GM10248 (cell line): Measurements from ENCODE around the gene ZDHHC19.
"Not testable (repeated sequence)": the region's sequence is repeated elsewhere in the genome, so short reads cannot be mapped to it uniquely, and the experiment has no call there.

Source experiments
- CTCF ChIA-PET: fragments of 300-600 bp; sonication (Branson Sonifier 250); formaldehyde crosslinking; extraction: SDS; loops from one replicate; lab custom pipeline; 2021; ENCODE audit warnings: antibody characterized with exemption; lab: Yijun Ruan, JAX
- POLR2A ChIA-PET: fragments of 350-650 bp; sonication (Branson Sonifier 250); formaldehyde crosslinking; extraction: SDS; loops from one replicate; lab custom pipeline; 2020; ENCODE audit warnings: antibody characterized with exemption; lab: Yijun Ruan, JAX
- DNase-seq: peaks from one replicate; pipeline ENCODE4 v3.0.0; 2012; ENCODE audit errors: extremely low spot score
- TF ChIP-seq, protein P1 (sequence below): IDR thresholded peaks from 2 replicates; pipeline ENCODE4 v1.5.1; 2012; ENCODE audit warnings: mild to moderate bottlenecking, low read depth; ENCODE audit errors: extremely low read depth, missing control alignments, control extremely low read depth

Gene ZDHHC19

DNA sequence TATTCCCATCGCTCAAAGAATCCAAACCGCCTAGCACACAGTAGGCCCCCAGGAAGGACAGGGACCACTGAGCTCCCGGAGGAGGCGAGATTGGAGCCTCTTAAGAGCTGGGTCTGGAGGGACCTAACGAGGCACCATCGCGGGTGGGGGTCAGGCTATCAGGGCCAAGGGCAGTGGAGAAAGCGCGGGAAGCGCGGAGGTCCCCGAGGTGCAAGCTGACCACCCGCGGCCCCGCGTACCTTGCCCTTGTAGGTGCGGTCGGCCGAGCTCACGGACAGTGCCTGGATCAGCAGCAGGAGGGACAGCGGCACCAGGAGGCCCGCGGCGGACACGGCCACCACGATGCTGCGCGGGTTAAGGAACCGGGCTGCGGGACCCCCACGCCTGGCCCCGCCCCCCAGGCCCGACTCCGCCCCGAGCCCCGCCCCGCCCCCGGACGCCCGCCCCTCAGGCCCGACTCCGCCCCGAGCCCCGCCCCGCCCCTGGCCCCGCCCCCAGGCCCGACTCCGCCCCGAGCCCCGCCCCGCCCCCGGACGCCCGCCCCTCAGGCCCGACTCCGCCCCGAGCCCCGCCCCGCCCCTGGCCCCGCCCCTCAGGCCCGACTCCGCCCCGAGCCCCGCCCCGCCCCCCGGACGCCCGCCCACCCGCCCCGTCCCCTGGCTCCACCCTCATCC, 3.9 kb downstream of the ZDHHC19 start:
- ChIA-PET POLR2A (interaction anchor here (0.6 kb wide), 1 partner anchor 131 kb away, joined by 3 read pairs; no protein-coding TSS in a partner anchor), CTCF (interaction anchor here (0.9 to 1.6 kb wide), 5 partner anchors 8 to 181 kb away, joined by 3 to 6 read pairs (median 3); no protein-coding TSS in a partner anchor)
- TF ChIP-seq, protein P1, sequence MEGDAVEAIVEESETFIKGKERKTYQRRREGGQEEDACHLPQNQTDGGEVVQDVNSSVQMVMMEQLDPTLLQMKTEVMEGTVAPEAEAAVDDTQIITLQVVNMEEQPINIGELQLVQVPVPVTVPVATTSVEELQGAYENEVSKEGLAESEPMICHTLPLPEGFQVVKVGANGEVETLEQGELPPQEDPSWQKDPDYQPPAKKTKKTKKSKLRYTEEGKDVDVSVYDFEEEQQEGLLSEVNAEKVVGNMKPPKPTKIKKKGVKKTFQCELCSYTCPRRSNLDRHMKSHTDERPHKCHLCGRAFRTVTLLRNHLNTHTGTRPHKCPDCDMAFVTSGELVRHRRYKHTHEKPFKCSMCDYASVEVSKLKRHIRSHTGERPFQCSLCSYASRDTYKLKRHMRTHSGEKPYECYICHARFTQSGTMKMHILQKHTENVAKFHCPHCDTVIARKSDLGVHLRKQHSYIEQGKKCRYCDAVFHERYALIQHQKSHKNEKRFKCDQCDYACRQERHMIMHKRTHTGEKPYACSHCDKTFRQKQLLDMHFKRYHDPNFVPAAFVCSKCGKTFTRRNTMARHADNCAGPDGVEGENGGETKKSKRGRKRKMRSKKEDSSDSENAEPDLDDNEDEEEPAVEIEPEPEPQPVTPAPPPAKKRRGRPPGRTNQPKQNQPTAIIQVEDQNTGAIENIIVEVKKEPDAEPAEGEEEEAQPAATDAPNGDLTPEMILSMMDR = no peak
- no peak for DNase-seq

DNA sequence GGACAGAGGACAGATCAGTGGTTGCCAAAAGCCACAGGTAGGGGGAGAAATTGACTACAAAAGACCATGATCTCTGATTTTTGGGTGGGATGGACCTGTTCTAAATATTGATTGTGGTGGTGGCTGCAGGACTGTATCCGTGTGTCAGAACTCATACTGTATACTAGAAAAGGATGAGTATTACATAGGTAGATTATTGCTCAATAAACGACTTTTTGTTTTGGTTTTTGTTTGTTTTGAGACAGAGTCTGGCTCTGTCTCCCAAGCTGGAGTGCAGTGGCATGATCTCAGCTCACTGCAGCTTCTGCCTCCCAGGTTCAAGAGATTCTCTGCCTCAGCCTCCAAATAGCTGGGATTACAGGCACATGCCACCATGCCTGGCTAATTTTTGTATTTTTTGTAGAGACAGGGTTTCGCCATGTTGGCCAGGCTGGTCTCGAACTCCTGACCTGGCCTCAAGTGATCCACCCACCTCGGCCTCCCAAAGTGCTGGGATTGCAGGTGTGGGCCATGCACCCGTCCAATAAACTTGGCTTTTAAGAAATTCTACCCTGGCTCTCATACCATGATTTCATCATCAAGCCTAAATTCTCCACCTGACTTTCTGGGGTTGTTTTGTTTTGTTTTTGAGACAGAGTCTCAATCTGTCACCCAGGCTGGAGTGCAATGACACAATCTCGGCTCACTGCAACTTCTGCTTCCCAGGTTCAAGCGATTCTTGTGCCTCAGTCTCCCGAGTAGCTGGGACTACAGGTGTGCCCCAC, 5.6 kb downstream of the ZDHHC19 start:
- POLR2A ChIA-PET, DNase-seq: not testable (repeated sequence)
- CTCF ChIA-PET = interaction anchor here (0.7 to 1.6 kb wide), 3 partner anchors 9 to 179 kb away, joined by 3 to 7 read pairs (median 4); no protein-coding TSS in a partner anchor

DNA sequence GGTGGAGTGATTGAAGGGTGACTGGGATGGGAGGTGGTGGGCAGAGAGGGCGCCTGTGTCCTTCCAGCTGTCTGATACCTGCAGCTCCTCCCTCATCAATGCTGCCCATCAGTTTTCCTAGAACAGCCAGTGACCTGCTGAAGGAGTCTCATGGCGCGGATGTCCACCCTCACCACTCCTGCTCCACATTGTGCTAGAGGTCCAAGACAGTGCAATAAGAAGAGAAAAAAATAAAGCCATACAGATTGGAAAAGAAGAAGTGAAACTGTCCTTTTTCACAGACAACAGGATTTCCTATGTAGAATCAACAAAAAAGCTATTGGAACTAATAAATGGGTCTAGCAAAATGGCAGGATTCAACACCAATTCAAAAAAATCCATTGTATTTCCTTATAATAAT, 7.4 kb downstream of the ZDHHC19 start:
- CTCF ChIA-PET = interaction anchor here (1.1 to 2.0 kb wide), 5 partner anchors 12 to 181 kb away, joined by 3 to 7 read pairs (median 3); no protein-coding TSS in a partner anchor
- POLR2A ChIA-PET = no interaction called here
- no peak for DNase-seq
- TF ChIP-seq, protein P1 = no peak

DNA sequence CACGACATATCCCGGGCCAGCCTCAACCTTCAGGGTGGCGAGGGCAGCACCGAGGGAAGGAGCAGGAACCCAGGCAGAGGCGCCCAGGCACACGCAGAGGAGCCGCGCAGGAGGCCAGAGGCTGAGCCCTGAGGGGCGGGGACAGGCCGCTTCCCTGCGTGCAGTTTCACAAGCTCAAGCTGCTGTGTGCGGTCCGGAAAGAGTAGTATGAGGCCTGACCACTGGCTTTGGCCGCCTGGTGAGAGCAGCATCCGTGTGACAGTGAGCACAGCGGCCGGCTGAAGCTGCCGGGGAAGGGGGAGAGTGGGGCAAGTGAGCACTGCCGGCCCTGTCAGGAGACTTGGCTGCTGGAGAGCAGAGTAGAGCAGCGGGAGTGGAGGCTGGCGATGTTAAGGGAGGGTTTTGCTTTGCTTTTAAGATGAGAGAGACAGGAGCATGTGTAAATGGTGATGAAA, 8.7 kb downstream of the ZDHHC19 start:
- peak; percentile 76 for DNase-seq
- ChIA-PET CTCF (interaction anchor here (1.3 to 12.2 kb wide), 4 partner anchors 11 to 180 kb away, joined by 3 to 195 read pairs (median 5); no protein-coding TSS in a partner anchor), POLR2A (no interaction called here)
- TF ChIP-seq, protein P1 = no peak

DNA sequence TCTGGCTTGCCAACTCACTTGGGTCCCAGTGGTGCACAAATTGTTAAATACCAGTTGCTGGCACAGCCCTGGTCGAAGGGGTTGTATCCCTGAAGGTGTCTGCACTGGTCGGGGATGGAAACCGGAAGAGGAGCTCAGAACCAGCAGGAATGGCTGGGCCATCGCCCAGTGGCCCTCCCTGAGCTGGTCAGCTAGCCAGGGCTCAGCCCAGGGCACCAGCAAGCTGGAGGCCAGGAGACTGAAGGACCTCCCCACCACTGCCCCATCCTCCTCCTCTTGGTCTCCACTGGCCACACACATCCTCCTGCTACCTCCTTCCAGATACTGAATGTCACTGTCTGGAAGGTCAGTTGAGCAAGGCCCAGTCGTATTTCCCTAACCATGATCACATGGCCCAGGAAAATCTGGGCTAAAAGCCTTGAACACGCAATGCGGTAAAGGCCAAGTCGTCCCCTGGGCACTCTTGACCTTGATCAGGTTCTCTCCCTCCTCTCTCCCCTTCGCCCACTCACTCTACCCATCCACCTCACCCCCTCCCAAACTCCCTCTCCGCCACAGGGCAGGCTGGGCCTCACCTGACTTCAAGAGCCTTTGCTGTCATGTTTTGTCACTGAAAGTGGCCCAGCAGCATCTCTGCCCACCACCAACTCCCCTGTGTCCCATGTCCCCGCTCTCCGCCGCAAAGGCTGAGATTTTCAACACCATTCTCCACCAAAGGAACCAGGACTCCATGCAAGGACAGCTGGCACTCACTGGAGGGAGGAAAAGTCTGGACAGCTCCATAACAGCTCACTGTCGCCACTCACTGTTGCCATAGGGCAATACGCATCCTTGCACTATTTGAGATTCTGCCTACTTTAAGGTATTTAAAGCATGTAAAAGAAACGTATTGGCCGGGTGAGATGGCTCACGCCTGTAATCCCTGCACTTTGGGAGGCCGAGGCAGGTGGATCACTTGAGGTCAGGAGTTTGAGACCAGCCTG, 12.1 kb downstream of the ZDHHC19 start:
- TF ChIP-seq, protein P1 = no peak

DNA sequence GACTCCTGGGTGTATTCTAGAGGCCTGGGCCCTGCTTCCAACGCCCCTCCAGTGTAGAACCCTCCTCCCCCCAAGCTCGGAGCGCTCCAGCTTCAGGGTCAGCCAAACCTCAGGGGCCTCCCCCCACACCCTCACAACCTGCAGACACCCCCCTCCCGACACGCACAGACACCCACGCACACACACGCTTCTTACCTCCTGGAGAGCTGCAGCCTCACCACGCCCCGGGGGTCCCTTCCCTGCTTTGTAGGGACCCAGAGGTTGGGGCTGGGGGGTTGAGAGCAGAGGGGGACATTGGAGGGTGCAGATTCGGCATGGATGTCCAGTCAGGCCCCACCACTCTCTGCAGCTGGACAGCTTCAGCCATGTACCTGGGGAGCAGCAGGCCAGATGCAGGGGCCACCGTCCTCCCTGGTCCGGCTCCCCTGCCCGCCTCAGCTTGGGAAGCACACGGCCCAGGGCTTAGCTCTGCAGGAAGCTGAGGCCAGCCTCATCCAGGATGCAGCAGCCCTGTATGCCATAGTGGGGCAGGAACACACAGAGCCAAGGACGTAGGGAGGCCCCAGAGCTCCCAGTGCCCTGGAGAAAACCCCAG, 13.0 kb downstream of the ZDHHC19 start:
- ChIA-PET POLR2A (no interaction called here), CTCF (interaction anchor here (0.7 to 12.2 kb wide), 12 partner anchors 8 to 184 kb away, joined by 3 to 195 read pairs (median 6); no protein-coding TSS in a partner anchor)
- TF ChIP-seq, protein P1 = no peak
- no peak for DNase-seq

More for the DNA sequence above, 12.1 kb downstream of the ZDHHC19 start:
- POLR2A ChIA-PET = no interaction called here
- CTCF ChIA-PET = interaction anchor here (0.7 to 12.2 kb wide), 8 partner anchors 8 to 185 kb away, joined by 3 to 195 read pairs (median 4); no protein-coding TSS in a partner anchor
- DNase-seq = no peak
